Measurements from ENCODE around the gene MICAL3. TPM values are rescaled to one million over a fixed set of nuclear protein-coding genes. Genes with fewer than 3 reads are reported as not detected.

The MICAL3 gene
- total RNA-seq, 1 donor from 2014 or later = 28.2 TPM

- DNase-seq = no peak
These were observed 272.8 kb downstream of the MICAL3 start for GRCh38 chr22:17751596-17751995.

- no peak for DNase-seq
These were observed 274.6 kb downstream of the MICAL3 start for GRCh38 chr22:17749605-17750395.

- no peak for DNase-seq
These were observed 275.6 kb downstream of the MICAL3 start for GRCh38 chr22:17748555-17749353.

GRCh38 chr22:17746916-17747315 is 277.4 kb downstream of the MICAL3 start:
- DNase-seq = no peak

- no peak for DNase-seq
These were observed 279.9 kb downstream of the MICAL3 start for GRCh38 chr22:17744430-17744829.

- no peak for DNase-seq
These were observed 280.5 kb downstream of the MICAL3 start for GRCh38 chr22:17743661-17744411.

- DNase-seq = no peak
These were observed 281.8 kb downstream of the MICAL3 start for GRCh38 chr22:17742527-17742902.

GRCh38 chr22:17741866-17742526 is 282.4 kb downstream of the MICAL3 start:
- no peak for DNase-seq

- DNase-seq = no peak
These were observed 285.0 kb downstream of the MICAL3 start for GRCh38 chr22:17739196-17739975.

GRCh38 chr22:17738386-17739128 is 285.8 kb downstream of the MICAL3 start:
- no peak for DNase-seq

Small RNAs within 50 kb of the gene (small RNA-seq; reads per million reads assigned to genes)
- not detected for gene MIR3198-1 (ENCODE audit: low replicate concordance)
- not detected for gene MIR648 (ENCODE audit: low replicate concordance)

Other genes starting within 250 kb of the MICAL3 start
- 8.0 TPM for gene PEX26, start 53.4 kb upstream of the MICAL3 start, total RNA-seq
- 2.5 TPM for gene TUBA8, start 86.2 kb upstream of the MICAL3 start, total RNA-seq
- gene USP18, start 125.6 kb upstream of the MICAL3 start, total RNA-seq = 3.4 TPM

Data from skin of body (tissue), 3 donors.